Measurements from ENCODE around the gene C1orf21.

The C1orf21 gene

GRCh38 chr1:184412472-184412871 lies 25.6 kb downstream of the C1orf21 start:
- DNase-seq (ENCODE audit: low read depth in 2 of 2) = no peak

- no peak for DNase-seq (ENCODE audit: low read depth in 2 of 2)
Measured at GRCh38 chr1:184416481-184416880, 29.7 kb downstream of the C1orf21 start.

- no peak for DNase-seq (ENCODE audit: low read depth in 2 of 2)
Measured at GRCh38 chr1:184416946-184417345, 30.1 kb downstream of the C1orf21 start.

GRCh38 chr1:184417916-184418315 lies 31.1 kb downstream of the C1orf21 start:
- no peak for DNase-seq (ENCODE audit: low read depth in 2 of 2)

GRCh38 chr1:184418652-184419349 lies 32.0 kb downstream of the C1orf21 start:
- no peak for DNase-seq (ENCODE audit: low read depth in 2 of 2)

GRCh38 chr1:184419350-184420161 lies 32.7 kb downstream of the C1orf21 start:
- DNase-seq (ENCODE audit: low read depth in 2 of 2) = no peak

GRCh38 chr1:184422490-184423233 lies 35.8 kb downstream of the C1orf21 start:
- no peak for DNase-seq (ENCODE audit: low read depth in 2 of 2)

GRCh38 chr1:184423649-184424048 lies 36.8 kb downstream of the C1orf21 start:
- DNase-seq (ENCODE audit: low read depth in 2 of 2) = no peak

- no peak for DNase-seq (ENCODE audit: low read depth in 2 of 2)
Measured at GRCh38 chr1:184424157-184424556, 37.3 kb downstream of the C1orf21 start.

GRCh38 chr1:184424945-184425344 lies 38.1 kb downstream of the C1orf21 start:
- no peak for DNase-seq (ENCODE audit: low read depth in 2 of 2)

- DNase-seq (ENCODE audit: low read depth in 2 of 2) = no peak
Measured at GRCh38 chr1:184425449-184426277, 38.8 kb downstream of the C1orf21 start.

- no peak for DNase-seq (ENCODE audit: low read depth in 2 of 2)
Measured at GRCh38 chr1:184426278-184426674, 39.4 kb downstream of the C1orf21 start.

GRCh38 chr1:184427722-184428121 lies 40.9 kb downstream of the C1orf21 start:
- DNase-seq (ENCODE audit: low read depth in 2 of 2) = no peak

- DNase-seq (ENCODE audit: low read depth in 2 of 2) = no peak
Measured at GRCh38 chr1:184428604-184429003, 41.8 kb downstream of the C1orf21 start.

- DNase-seq (ENCODE audit: low read depth in 2 of 2) = no peak
Measured at GRCh38 chr1:184429335-184429734, 42.5 kb downstream of the C1orf21 start.

- DNase-seq (ENCODE audit: low read depth in 2 of 2) = no peak
Measured at GRCh38 chr1:184433956-184434502, 47.2 kb downstream of the C1orf21 start.

- no peak for DNase-seq (ENCODE audit: low read depth in 2 of 2)
Measured at GRCh38 chr1:184437291-184437690, 50.5 kb downstream of the C1orf21 start.

- no peak for DNase-seq (ENCODE audit: low read depth in 2 of 2)
Measured at GRCh38 chr1:184438363-184438762, 51.5 kb downstream of the C1orf21 start.

GRCh38 chr1:184442260-184442659 lies 55.4 kb downstream of the C1orf21 start:
- DNase-seq (ENCODE audit: low read depth in 2 of 2) = no peak

GRCh38 chr1:184443201-184443600 lies 56.4 kb downstream of the C1orf21 start:
- DNase-seq (ENCODE audit: low read depth in 2 of 2) = no peak

- DNase-seq (ENCODE audit: low read depth in 2 of 2) = no peak
Measured at GRCh38 chr1:184443624-184444023, 56.8 kb downstream of the C1orf21 start.

Measured in stimulated activated CD8-positive, alpha-beta memory T cell treated with anti-CD3 and anti-CD28 coated beads, Interleukin-15, amount 100 ng/mL, for 48 hours (primary cell).